GM19238 (cell line): Measurements from ENCODE around the gene IGLL1.
"Not testable (repeated sequence)": the region's sequence is repeated elsewhere in the genome, so short reads cannot be mapped to it uniquely, and the experiment has no call there.

Source experiments
- DNase-seq: peaks from one replicate; pipeline ENCODE4 v3.0.0; 2011; ENCODE audit warnings: low spot score; ENCODE audit not compliant: insufficient read length

IGLL1 gene

GRCh38 chr22:23541849-23542281, 38.2 kb downstream of the IGLL1 start:
- not testable (repeated sequence) for DNase-seq

- DNase-seq = not testable (repeated sequence)
These were observed 39.3 kb downstream of the IGLL1 start for GRCh38 chr22:23540837-23541236.

GRCh38 chr22:23539839-23540198, 40.3 kb downstream of the IGLL1 start:
- DNase-seq = not testable (repeated sequence)

GRCh38 chr22:23539135-23539838, 40.8 kb downstream of the IGLL1 start:
- peak; percentile 52 for DNase-seq

GRCh38 chr22:23538696-23539030, 41.4 kb downstream of the IGLL1 start:
- DNase-seq = not testable (repeated sequence)

GRCh38 chr22:23537830-23538695, 42.0 kb downstream of the IGLL1 start:
- DNase-seq = not testable (repeated sequence)

- DNase-seq = no peak
These were observed 42.7 kb downstream of the IGLL1 start for GRCh38 chr22:23537416-23537815.

- DNase-seq = no peak
These were observed 43.2 kb downstream of the IGLL1 start for GRCh38 chr22:23536821-23537345.

- DNase-seq = not testable (repeated sequence)
These were observed 44.1 kb downstream of the IGLL1 start for GRCh38 chr22:23535790-23536661.

- DNase-seq = no peak
These were observed 45.0 kb downstream of the IGLL1 start for GRCh38 chr22:23534851-23535717.

- no peak for DNase-seq
These were observed 45.8 kb downstream of the IGLL1 start for GRCh38 chr22:23534201-23534850.

GRCh38 chr22:23533771-23534191, 46.3 kb downstream of the IGLL1 start:
- DNase-seq = no peak

- DNase-seq = no peak
These were observed 46.7 kb downstream of the IGLL1 start for GRCh38 chr22:23533328-23533762.

- no peak for DNase-seq
These were observed 47.4 kb downstream of the IGLL1 start for GRCh38 chr22:23532731-23533130.

GRCh38 chr22:23531966-23532705, 48.0 kb downstream of the IGLL1 start:
- no peak for DNase-seq

- DNase-seq = no peak
These were observed 48.7 kb downstream of the IGLL1 start for GRCh38 chr22:23531283-23531956.

GRCh38 chr22:23530766-23531282, 49.3 kb downstream of the IGLL1 start:
- DNase-seq = no peak

- no peak for DNase-seq
These were observed 50.0 kb downstream of the IGLL1 start for GRCh38 chr22:23530106-23530505.
